GM21723 (cell line): Measurements from ENCODE around the gene KCNRG.
"Not testable (repeated sequence)": the region's sequence is repeated elsewhere in the genome, so short reads cannot be mapped to it uniquely, and the experiment has no call there.

Experiments
- ATAC-seq: cut with Tn5 transposase; IDR thresholded peaks from one replicate; pipeline ENCODE4 v1.9.1; 2021; ENCODE audit warnings: mild to moderate bottlenecking, moderate library complexity; ENCODE audit not compliant: unreplicated experiment

KCNRG gene, protein sequence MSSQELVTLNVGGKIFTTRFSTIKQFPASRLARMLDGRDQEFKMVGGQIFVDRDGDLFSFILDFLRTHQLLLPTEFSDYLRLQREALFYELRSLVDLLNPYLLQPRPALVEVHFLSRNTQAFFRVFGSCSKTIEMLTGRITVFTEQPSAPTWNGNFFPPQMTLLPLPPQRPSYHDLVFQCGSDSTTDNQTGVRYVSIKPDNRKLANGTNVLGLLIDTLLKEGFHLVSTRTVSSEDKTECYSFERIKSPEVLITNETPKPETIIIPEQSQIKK

DNA sequence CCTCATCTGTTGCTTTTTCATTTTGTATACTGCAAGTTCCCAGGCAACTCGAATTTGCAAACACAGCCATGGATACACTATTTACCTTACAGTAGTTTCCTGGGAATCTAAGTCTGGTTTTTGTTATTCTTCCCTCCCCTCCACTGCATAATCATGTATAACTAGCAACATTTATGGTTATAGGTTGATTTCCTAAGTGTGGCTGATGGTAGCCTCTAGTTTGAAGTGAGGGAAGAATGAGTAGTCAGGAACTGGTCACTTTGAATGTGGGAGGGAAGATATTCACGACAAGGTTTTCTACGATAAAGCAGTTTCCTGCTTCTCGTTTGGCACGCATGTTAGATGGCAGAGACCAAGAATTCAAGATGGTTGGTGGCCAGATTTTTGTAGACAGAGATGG, at the start of gene KCNRG:
KCNRG (plus strand) TSS at position 187 of the 400 bp plus-strand sequence; CDS start at position 237, 50 bp downstream.
- no peak for ATAC-seq

DNA sequence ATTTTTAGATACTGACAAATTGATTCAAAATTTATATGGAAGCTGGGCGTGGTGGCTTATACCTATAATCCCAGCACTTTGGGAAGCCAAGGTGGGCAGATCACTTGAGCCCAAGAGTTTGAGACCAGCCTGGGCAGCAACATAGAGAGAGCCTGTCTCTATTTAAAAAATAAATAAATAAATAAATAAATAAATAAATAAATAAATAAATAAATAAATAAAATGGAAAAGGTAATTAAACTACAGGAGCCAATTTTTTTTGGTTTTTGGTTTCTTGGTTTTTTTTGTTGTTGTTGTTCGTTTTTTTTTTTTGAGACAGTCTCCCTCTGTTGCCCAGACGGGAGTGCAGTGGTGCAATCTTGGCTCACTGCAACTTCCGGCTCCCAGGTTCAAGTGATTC, 47.8 kb upstream of the KCNRG start:
- ATAC-seq = no peak

DNA sequence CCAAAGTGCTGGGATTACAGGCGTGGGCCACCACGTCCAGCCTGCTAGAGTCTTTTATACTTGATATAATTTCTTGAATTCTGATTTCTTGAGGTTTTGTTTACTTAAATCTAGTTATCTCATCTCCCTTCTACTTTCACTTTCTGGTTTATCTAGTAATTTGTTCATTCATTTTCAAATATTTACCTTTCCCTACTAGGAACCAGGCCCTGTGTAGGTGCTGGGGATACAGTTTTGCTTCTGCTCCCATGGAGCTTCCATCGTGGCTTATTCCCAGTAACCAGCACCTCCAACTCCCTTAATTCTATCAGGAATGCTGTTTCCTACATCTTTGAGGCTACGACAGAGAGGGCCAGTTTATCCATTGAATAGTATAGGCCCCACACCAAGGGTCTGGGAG, 42.5 kb upstream of the KCNRG start:
- ATAC-seq = no peak

DNA sequence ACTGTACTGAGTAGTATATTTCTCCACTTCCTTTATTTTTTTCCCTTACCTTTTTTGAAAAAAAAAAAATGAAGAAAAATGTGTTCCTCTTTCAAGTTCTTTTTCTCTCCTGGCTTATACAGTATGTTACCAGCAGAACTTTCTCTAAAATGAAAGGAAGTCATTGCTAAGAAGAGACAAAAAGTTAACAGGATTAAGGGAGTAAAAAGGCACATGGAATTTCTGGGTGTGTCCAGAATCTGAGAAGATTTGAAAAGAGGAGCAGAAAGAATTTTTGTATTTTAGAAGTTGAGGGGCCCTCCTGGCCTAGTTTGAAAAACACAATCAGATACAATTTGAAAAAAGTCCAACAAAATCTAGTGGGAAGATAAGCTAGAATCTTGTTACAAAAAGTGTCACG, 39.4 kb upstream of the KCNRG start:
- ATAC-seq = no peak

DNA sequence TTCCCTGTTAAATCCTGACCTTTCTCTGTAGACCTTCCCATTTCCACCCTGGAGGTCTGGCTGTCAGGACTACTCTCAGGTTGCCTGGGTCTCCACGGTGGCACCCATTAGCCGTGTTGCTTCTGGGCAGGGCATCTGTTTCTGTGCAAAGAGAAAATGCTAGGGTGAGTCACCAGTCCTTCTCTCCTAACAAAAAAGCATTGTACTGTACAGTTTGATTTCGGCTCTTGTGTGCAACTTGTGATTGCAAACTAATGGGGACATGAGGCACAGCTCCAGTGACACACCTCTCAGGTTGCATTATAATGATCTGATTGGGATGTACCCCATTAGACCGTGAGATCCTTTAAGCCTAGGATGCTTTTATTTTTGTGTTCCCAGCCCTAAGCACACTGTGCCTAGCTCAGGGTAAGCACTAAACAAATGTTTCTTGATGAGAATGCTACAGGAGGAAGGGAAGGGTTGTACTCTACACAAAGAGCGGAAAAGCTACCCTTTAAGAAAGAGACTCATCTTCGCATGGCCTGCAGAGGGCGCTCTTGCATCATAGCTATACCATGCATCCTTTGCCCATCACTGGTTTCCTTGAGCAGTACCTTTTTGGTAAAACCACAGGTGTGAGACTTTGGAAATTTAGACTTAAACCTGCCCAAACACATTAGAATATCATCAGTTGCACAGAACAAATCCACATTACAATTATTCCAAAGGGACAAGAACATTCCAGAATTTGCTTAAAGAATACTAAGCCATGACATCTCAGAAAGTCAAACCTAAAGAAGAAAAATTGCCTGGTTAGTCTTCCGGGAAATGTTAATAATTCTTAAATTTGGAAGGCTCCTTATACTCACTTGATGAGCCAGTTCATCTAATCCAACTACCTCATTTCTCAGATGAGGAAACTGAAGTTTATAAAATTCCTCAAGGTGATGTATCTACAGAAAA, 38.7 kb upstream of the KCNRG start:
- ATAC-seq = peak; percentile 81

DNA sequence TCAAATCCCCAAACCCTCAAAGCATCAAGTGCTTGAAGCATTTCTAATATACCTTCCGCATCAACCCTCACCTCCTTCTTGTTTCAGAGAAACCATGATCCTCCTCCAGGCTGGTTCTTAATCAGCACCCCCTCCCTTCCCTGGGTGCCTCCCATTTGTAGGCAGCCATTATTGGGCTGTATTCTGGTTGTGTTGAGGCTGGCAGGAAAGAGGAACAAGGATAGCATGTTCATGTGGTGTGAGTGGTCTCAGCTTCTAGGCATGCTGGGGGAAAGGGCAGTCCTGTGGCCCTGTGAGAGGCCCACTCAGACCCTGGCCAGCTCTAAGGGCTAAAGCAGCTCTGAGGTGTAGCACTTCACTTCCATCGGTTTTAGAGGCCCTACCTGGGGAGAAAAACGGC, 37.3 kb upstream of the KCNRG start:
- no peak for ATAC-seq

DNA sequence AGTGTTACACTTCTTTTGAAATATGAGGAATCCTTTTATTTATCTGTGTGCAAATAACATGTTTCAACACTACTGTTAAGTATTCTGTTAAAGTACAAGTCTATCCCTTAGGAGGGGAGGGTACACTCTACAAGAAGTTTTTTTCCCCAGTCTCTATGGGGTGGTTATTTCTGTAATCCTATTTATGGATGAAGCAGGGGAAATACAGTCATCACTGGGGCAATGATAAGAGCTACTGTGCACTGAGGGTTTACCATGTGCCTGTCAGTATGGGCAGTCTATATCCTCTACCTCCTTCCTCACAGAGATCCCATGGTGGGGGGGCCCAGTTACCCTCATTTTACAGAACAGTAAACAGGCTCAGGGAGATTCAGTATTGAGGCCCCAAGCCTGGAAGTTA, 35.0 kb upstream of the KCNRG start:
- no peak for ATAC-seq

DNA sequence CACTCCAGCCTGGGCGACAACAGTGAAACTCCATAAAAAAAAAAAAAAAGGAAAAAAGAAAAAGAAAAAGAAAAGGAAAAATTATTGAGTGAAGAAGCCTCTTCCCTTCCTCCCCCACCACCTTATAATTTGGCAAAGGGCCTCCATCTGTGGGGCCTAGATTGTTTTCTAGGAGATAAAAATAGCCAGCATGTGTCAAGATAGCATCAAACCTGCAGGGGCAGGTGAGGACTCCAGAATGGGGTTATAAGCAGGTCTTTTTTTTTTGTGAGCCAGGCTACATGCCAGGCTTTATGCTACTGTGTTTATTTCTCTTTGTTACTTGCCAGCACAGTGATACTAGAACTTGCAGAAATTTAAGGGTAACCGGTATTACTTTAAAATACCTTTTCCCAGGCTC, 30.1 kb upstream of the KCNRG start:
- no peak for ATAC-seq

DNA sequence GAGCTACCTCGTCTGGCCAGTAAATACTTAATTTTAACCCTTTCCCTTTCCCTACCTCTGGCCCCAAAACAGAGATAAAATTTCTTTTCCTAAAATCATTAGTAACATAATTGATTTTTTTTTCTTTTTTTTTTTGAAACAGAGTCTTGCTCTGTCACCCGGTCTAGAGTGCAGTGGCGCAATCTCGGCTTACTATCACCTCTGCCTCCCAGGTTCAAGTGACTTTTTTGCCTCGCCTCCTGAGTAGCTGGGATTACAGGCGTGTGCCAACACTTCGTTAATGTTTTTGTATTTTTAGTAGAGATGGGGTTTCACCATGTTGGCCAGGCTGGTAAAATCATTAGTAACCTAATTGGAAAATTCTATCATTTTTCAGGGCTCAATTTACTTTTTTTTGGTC, 28.8 kb upstream of the KCNRG start:
- no peak for ATAC-seq

DNA sequence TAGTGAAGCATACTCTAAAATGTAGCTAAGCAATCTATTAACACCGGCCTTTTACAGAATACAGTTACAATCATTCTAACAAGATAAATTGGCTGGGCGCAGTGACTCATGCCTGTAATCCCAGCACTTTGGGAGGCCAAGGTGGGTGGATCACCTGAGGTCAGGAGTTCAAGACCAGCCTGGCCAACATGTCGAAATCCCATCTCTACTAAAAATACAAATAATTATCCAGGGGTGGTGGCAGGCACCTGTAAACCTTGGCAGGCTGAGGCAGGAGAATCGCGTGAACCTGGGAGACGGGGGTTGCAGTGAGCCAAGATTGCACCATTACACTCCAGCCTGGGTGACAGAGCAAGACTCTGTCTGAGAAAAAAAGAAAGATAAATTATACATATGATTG, 24.6 kb upstream of the KCNRG start:
- not testable (repeated sequence) for ATAC-seq

DNA sequence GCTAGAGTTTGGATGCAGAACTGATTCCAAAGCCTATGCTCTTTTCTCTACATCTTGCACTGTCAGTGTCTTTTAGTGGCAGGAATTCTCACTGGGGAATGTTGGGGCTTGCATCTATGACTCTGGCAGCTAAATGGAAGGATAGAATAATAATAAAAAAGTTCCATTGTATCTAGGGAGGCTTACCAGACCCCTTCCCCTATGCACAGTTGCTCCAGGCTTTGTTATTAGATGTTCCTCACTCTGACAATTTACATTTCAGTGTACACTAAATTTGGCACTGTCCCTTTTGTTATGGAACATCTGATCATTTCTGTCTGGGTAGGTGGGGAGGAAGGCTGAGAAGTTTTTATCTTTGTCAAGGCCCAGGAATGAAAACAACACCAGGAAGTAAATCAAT, 22.1 kb upstream of the KCNRG start:
- ATAC-seq = no peak

DNA sequence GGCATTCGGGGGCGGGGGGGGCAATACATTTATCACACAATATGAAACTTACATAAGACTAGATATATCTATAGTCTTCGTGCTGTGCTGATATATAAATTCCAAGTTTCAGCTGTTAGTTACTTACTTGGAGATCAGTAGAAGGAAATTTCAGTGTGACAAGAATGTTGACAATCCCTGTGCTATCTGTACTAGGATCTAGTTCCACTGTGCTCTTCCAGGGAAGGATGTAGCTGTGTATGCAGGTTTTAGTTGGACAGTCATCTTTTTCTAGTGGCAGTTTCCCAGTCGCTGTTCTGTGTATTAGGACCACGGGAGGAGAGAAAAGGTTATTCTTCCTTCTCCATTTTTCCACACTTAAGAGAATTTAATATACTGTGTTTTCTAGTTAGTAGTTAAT, 21.6 kb upstream of the KCNRG start:
- no peak for ATAC-seq

DNA sequence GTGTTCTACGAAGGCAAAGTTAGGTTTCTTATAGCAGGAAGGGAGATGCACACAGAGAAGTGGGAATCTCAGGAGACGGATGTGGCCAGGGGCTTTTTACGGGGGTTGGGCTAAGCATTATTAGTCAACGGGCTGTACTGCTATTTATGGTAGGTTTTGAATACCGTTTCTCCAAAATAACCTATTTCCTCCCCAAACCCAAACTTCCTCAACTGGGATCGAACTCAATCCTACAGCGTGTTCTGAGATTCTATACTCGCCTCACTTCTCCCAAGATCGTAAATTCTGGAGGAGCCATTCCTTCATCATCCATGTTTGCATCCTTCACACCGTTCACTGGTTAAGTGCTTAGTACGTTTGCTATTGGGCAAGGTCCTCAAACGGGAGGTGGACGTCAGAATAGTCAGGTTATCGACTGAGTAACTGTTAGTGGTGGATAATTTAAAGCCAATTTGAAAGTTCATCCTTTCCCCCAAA, 19.6 kb upstream of the KCNRG start:
- no peak for ATAC-seq

DNA sequence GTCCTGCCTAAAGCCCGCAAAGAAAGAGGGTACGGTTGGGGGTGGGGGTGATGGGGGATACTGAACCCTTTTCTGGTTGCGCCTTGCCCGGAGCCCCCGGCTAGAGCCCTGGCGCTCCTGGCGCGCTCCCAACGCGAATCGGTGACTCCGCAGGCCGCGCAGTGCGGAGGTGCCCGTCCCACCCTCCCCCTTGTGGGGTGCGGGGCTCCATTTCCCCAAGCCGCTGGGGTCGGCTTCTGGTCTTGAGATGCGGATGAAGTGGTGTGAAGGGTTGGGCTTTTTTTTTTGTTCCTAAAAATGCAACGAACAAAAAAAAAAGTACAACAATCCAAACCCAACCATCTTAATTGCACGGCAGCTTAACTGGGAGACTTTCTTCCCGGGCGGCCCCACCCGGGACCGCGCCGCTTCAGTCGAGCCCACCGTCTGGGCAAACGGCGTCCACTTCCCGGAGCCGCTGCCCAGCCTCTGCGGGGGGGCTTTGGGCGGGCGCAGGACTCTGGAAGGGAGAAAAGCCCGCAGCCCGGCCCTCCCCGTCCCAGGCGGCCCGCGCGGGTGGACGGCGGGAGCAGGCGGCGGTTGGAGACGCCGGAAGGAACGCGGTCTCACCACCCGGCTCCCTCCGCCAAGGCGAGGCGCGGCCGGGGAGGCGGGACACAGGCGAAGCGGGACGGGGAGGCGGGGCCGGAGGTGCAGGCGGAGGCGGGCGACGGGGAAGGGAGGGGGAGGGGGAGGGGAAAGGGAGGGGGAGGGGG, 18.9 kb upstream of the KCNRG start:
- ATAC-seq = peak; percentile 51

DNA sequence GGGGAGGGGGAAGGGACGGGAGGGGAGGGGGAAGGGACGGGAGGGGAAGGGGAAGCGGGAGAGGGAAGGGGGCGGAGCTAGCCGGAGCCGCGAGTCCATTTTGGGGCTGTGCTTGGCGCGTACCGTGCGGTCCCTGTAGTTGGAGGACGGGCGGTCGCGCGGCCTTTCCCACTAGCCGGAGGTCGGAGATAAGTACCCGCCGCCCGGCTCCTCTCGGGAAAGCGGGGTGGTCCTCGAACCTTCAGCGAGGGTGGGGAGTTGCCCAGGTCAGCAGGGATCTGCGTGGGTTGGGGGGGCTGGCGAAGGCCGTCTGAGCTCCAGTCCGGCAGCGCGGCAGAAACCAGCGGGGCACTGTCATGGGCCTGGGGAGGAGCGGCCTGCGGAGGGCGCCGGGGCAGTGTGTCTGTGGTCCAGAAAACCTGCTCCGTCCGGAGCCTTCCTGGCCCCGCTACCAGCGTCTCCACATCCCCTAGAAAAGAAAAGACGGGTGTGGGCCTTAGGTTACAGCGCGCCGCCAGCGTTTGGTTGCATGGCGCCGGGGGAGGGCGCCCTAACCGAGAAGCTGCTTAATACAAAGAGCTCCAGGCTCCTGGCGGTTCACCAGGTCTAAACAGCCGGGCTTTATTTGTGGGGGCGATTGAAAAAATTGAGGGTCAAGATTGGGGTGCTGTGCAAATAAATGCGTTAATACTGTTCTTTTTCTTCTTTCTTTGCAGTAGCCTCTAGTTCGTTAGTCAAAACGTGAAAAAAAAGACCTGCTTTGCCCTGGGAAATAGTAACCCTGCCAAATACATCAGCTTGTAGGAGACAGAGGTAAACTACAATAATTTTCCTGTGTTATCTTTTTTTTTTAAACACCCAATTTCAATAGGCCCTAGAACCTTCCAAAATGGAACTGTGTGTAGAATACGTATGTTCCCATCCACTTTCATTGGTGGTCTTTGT, 18.0 kb upstream of the KCNRG start, which contains the start of gene TRIM13:
TRIM13 (plus strand) TSS at position 92 of the 945 bp plus-strand sequence. CDS start 14,899 bp downstream, outside the sequence.
- ATAC-seq = peak; percentile 77

DNA sequence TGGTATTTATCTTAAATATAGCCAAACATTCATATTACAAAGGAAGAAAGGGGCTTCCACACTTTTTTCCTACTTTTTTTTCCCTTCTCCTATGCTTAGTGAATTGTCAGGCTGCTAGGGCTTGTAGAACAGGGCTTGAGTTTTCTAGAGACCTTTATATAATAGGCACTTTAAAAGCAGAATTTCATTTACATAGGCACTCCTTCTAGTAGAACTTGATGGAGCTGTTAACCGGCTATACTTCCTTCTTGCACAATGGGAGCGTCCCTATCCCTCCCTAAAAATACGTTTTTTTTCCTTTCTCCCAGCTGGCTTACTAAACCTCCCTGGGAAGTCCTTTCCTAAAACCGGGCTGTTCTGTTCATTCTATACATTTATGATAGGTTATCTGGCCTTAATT, 17.3 kb upstream of the KCNRG start:
- no peak for ATAC-seq

DNA sequence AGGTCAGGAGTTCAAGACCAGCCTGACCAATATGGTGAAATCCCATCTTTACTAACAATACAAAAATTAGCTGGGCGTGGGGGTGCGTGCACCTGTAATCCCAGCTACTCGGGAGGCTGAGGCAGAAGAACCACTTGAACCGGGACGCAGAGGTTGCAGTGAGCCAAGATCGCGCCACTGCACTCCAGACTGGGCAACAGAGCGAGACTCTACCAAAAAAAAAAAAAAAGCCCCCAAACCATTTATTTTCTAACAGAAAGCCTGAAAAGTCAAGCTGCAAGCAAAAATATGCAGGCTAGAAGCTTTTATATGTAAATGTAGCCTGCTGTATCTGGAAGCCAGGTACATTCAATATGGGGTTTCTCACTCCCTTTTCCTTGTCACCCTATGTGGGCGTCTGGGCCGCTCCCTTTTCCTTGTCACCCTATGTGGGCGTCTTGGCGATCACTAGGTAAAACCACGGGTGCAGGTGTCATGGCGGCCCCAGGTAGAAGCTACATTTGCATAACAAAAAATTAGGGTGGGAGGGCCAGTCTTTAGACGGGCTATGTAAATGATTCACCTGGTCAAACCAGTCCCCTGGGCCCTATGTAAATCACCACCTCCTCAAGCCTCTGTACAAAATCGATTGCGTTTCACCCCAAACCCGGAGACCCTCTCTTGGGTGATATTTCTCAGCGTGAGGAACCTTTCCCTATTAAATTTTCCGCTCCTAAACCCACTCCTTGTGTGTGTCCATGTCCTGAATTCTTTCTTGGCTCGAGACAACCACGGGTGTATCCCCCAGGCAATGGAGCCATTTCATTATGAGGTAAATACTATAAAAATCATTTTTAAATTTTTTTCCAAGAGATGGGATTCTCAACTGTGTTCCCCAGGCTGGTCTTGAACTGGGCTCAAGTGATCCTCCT, 16.3 kb upstream of the KCNRG start:
- ATAC-seq = no peak

DNA sequence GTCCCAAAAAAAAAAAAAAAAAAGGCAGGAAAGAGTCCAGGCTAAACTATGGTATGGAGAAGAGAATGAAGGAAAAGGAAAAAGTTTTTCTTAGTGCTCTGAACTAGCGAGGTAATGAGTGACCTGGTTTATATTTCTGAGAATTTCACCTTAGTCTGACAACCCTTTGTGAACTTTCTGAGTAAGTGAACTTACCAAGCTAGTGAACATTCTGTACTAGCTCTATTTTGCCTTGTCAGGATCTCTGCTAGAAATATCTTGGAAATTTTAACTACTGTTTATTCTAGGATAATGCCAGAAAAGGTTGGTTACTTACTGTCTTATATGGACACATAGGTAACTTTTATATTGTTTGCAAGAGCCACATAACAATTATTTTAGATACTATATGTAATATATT, 14.0 kb upstream of the KCNRG start:
- ATAC-seq = no peak
